Tibial nerve (tissue), 4 donors: Measurements from ENCODE around the gene SMARCA5.

Experiments used
- CTCF ChIP-seq, 5 experiments: fragments of 200-600 bp in 3 of 5; fragments of 450-650 bp in 2 of 5; sonication (generic) in 3 of 5; IDR thresholded peaks; one replicate each; pipeline ENCODE4 v1.5.1; 2016 to 2019; ENCODE audit warnings: antibody characterized with exemption in 5 of 5, mild to moderate bottlenecking in 3 of 5, moderate library complexity in 2 of 5
- EP300 ChIP-seq, 2 donors: sonication (generic); formaldehyde crosslinking; IDR thresholded peaks; one replicate each; pipeline ENCODE4 v1.6.1; 2017; ENCODE audit warnings: antibody characterized with exemption in 2 of 2, mild to moderate bottlenecking in 1 of 2
- POLR2A ChIP-seq, 2 donors: fragments of 450-650 bp; IDR thresholded peaks; one replicate each; pipeline ENCODE4 v1.6.1; 2017; ENCODE audit warnings: antibody characterized with exemption in 2 of 2, mild to moderate bottlenecking in 2 of 2, moderate library complexity in 2 of 2

- TF ChIP-seq CTCF (IDR thresholded peaks at IDR 0.05), result no peak
- no peak for TF ChIP-seq POLR2A (IDR thresholded peaks at IDR 0.05)
- TF ChIP-seq EP300 (IDR thresholded peaks at IDR 0.05), result no peak
Measured at GRCh38 chr4:143554728-143555597, 41.5 kb downstream of the SMARCA5 start.
